ENCODE results near the gene POU6F2.
"Not testable (repeated sequence)": the region's sequence is repeated elsewhere in the genome, so short reads cannot be mapped to it uniquely, and the experiment has no call there.

POU6F2 gene, protein sequence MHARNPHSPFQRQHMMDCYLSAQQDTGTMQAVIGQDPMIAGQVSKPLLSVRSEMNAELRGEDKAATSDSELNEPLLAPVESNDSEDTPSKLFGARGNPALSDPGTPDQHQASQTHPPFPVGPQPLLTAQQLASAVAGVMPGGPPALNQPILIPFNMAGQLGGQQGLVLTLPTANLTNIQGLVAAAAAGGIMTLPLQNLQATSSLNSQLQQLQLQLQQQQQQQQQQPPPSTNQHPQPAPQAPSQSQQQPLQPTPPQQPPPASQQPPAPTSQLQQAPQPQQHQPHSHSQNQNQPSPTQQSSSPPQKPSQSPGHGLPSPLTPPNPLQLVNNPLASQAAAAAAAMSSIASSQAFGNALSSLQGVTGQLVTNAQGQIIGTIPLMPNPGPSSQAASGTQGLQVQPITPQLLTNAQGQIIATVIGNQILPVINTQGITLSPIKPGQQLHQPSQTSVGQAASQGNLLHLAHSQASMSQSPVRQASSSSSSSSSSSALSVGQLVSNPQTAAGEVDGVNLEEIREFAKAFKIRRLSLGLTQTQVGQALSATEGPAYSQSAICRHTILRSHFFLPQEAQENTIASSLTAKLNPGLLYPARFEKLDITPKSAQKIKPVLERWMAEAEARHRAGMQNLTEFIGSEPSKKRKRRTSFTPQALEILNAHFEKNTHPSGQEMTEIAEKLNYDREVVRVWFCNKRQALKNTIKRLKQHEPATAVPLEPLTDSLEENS

DNA sequence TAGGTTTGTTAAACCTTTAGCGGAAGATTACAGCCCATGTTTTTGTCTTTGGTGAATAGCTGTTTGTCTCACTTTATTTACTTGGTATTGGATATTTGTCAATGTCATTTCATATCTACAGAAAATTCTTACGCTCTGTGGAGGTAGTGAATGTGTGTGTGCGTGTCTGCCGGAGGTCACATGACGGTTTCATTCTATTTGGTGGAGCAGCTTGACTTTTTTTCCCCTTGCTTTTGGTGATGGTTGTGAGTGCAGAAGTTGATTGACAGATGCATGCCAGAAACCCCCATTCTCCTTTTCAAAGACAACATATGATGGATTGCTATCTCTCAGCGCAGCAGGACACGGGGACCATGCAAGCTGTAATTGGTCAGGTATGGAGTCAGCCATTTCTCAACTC, at the start of gene POU6F2:
TSS of gene POU6F2 (plus strand) at position 225 of the 400 bp plus-strand sequence. CDS start at position 270, 45 bp downstream.
- DNase-seq: no peak

DNA sequence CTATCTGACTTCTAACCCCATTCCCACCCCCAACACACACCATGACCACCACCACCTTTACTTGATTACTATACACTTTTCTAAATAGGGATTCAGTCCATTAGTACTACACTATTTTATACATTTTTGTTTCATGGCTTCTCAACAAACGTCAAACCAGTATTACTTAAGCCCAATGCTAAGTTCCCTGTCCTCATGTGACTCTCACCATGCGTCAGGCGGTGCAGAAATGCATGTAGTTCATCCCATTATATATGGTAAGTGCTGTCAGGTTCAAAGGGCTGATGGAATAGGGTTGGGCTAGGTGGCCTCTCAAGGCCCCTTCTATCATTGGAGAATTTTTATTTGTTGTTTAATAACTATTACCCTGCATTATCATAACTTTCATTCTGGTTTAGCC, 49.2 kb upstream of the POU6F2 start:
- no peak for DNase-seq

DNA sequence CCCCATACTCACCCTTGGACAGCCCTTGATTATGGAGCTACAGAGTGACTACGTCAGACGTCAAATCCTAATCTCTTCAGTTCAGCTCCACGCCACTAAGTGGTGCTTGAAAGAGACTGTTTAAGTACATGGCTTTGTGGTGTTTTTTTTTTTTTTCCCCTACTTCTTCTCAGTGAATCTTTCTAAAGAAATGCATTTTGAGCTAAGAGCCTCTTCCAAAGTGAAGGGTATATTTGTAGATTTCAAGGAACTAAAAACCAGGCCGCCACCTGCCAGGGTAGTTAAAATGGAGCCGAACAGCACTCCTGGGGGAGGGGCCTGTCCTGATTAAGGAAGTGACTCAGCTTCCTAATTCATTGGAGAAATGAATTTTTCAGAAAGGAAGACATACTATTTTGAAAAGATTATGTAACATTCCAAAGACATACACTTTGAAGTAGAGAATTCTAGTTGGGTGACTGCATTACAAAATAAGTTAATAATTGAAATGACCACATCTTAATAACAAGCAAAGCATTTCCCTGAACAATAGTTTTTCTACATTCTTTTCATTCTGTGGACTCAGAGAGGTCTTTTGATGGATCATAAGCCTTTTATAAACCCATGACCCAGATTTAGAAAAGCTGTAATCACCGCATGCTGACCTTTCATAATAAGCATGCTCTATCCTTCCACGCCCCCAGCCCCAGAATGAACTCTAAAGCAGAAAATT, 48.1 kb upstream of the POU6F2 start:
- no peak for DNase-seq

DNA sequence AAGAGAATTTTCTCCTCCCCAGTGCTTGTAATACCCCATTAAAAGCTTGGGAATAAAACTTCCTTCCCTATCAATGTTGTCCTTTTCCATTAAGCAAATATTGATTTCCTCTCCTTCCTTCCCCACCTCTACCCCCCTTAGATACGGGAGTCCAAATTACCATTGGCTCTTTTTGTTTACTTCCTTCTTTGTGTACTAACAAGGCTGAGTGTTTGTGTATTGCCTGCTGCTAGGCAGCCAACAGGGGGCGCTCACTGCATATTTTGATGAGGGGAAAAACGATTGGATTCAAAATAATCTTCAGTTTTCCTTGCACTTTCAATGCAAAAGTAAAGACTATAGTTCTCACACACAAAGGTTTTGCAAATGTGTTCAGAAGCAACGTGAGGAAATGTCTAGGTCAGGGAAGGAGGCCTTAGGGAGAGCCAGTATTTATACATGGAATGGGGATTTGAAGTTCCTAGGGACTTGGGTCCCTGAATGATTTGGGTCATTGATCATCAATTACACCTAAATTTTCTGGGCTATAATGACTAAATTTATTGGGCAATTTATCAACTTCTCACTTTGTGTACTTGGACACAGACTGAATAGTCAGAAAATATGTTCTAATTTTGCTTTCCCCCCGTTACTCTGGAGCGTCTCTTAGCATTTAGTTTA, 45.1 kb upstream of the POU6F2 start:
- DNase-seq: peak; percentile 10 to 65

DNA sequence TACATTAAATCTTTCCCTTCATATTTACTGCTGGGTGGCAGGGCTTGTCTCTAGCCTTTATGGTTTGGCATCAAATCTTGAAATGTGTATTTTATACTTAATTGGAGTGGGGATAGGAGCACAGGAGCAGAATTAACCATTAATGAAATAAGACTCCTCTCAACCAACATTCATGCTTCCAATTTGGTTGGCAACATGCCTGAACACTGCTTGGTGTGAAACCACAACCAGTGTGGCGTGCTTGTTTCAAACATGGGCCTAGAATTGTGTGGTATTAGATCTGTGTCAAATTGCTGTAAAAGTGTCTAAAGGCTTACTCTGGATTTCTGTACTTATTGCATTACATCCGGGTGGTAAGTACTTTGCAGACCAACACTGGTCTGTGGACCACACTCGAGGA, 43.7 kb upstream of the POU6F2 start:
- no peak for DNase-seq

DNA sequence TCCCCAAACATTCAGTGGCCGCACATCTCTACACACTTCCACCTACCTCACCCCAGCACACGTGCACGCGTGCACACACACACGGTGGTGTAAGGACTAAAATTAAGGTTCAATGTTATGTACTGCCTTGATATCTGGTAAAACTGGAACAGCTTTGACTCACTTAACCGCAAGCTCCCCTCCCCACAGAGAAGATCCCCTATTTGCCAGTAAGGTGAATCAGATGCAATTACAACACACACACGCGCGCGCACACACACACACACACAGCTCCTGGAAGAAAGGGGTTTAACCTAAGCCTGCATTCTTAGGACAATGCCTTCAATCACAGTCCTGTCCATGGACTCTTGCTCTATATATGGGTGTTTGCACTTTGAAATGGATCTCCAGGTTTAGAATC, 43.2 kb upstream of the POU6F2 start:
- no peak for DNase-seq

DNA sequence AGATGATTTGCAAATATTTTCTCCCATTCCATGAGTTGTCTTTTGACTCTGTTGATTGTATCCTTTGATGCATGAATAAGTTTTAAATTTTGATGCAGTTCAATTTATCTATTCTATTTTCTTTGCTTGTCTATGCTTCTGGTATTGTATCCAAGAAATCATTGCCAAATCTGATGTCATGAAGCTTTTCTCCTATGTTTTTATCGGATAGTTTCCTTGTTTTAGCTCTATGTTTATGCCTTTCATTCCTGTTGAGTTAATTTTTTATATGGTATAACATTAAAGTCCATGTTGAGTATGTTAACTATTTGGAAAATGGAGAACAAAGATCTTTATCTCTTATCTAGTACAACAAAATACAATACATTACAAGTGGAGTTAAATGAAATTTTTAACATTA, 41.1 kb upstream of the POU6F2 start:
- DNase-seq: no peak

DNA sequence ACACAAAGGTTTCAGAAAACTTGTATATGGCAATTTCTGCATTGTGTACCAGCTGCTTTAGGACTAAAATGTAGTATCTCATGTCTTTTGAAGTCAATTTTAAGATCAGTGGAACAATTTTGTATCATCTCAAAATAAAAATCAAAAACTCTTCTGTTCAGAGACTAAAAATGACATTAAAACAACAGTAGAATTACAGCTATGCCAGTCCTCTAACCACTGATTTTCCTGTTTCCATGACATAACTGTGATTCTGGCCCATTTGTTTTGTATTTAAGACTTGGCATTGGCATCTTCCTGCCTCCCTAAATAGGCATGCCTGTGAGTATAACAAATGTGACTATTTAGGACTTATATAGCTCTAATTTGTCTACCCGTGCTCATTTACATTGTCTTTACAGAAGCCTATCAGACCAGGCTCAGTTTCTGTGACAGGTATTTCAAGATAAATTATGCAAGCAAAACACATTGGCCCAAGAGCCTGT, 39.7 kb upstream of the POU6F2 start:
- no peak for DNase-seq

DNA sequence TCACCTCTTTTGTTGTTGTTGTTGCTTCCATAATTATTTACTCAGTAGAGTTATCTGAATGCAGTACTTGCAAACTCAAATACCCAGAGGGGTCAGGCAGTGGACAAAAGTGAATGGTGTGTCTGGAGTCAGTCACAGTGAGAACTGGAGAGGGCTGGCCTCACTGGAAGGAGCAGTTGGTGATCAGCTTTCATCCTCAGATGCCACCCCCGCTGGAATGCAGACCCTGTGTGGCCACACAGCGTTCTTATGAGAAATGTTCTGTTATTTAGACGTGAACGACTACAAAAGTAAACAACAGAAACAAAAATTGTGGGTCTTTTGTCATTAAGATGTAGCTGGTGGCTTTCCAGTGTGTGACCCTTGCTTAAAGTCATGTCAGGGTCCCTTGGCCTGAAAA, 39.1 kb upstream of the POU6F2 start:
- no peak for DNase-seq

DNA sequence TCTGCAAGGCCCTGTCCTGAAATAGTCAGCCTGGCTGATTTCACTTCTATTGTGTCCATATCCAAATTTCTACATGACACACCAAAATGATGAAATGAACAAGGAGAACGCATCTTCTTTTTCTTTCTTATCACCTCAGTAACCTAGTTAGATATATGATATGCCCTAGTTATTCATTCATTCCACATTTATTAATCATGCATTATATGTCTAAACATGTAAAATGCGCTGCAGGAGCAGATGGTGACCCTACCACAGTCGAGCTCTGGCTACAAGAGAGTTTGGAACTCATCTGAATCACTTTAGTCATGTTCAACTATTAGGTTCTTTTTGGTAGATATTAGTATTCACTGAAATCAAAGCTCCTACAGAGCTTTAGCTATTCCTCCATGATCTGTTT, 36.9 kb upstream of the POU6F2 start:
- no peak for DNase-seq

DNA sequence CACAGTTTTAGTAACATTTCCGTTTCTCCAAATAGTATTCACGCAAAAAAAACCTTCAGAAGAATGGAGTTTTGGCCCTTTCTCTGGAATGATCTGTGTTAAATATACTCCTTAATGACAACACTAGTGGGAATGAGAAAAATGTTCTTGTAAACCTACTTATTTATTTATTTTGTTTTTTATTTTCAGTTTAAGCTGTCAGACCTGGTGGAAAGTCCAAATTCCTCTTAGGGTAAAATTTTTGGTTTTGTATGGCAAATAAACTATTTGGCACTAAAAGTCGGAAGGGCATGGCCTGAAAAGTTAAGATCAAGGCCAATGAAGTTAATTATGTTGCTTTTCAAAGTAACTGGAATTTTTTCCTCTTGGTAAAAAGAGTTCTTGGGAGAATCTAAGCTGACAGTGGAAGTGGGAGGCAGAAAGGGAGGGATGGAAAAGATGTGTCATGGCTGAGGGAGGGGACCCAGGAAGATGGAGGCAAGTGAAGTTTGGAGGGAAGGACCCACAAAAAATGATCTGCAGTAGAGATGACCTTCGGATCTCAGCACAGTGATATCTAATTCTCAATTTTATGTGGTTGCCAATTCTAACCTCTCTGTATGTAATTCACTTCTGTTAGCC, 35.2 kb upstream of the POU6F2 start:
- DNase-seq: no peak

DNA sequence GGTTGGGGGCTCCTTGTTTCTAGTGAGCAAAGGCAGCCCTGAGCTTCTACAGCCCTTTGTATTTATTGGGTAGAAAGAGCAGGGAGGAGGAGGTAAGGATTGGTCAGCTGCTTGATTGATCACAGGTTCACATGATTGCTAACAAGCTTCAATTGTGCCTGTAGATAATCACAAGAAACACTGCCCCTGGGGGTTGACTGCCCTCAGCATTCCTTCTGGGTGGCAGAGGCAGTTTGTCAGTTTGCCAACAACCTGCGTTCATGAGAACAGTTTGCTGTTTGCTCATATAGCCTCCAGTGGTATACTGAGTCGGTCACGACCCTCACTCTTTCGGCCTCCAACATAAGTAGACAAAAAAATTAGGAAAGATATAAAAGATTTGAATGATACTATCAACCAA, 30.2 kb upstream of the POU6F2 start:
- not testable (repeated sequence) for DNase-seq

DNA sequence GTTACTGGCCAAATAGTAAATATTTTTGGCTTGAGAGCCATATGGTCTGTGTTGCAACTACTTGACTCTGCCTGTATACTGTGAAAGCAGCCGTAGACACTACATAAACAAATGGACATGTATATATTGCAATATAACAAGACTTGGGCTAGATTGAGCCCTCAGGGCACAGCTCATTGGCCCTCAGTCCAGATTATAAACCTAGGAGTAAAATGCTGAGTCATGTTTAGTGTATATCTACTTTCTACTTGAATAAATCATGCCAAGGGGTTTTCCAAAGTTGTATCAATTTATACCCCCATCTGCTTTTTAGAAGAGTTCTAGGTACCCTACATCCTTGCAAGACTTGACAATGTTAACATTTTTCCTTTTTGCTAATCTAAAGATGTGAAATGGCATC, 27.4 kb upstream of the POU6F2 start:
- no peak for DNase-seq

DNA sequence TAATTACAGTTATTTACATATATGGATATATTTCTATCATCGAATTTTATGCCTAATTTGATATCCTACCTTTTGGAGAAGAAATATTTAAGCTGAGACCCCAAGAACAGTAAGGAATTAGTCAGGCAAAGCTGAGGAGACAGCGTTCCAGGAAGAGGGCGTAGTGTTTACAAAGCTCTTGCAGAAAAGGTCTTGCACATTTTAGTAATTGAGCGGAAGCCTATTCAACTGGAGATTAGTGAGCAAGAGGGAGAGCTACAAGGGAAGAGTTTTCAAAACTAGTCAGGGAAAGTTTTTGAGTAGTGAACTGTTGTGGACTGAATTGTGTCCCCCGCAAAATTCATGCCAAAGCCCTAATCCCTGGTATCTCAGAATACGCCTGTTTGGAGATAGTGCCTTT, 26.5 kb upstream of the POU6F2 start:
- no peak for DNase-seq

DNA sequence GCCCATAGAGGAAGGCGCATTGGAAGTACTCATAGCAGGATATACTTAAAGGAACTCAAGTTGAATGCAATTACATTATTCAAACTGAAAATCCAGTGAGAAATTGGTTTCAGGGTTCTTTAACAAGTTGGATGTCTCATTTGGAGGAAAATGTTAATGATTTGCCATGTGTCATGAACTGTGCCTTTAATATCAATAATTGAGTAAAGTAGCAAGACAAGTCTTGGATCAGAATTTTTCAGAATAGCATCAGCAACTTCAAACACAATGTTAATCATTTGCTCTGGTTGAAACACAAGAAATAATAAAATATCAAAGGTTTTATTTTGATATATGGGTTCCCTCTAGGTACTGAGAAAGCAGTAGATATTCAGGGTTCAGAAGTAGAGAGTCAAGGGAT, 24.5 kb upstream of the POU6F2 start:
- no peak for DNase-seq

DNA sequence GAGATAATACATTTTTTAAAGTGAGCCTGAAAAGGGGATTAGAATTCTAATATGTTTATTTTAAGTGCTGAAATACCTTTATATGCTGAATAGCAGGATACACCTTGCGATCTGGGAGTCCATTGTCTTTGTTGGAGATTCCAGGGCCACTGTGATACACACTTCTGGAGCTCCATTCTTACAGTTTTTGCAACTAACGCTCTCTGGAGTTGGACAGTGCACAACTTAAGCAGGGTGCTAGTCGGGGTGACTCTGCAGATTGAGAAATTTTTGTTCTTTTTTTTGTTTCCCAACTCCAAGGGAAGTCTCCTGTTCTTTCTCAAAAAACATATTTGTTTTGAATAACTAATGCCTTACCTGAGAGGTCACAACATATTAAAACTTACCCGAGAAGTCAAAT, 23.7 kb upstream of the POU6F2 start:
- DNase-seq: no peak

DNA sequence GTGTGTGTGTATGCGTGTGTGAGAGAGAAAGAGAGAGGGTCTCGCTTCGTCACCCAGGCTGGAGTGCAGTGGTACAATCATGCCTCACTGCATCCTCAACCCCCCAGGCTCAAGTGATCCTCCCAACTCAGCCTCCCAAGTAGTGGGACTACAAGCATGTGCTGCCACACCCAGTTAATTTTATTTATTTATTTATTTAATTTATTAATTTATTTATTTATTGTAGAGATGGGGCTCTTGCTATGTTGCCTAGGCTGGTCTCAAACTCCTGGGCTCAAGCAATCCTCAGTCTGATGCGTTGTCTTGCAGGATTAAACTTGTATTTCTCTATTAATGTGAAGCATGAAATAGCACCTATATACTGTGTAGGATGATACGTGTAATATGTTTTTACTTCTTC, 21.8 kb upstream of the POU6F2 start:
- no peak for DNase-seq

DNA sequence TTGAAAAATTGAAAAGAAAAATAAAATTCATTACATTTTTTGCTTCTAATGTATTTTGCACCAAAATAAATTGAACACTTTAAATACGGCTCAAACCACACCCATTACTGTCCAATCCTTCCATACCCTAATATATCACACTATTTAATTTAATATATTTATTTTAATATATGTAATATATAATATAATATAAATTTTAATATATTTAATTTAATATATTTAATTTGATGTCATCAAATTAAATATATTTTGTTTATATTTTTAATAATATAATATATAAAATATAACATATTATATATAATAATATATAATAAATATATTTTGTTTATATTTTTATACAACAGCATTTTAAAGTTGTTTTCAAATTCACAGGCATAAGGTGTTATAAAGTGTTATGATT, 15.7 kb upstream of the POU6F2 start:
- DNase-seq: no peak

DNA sequence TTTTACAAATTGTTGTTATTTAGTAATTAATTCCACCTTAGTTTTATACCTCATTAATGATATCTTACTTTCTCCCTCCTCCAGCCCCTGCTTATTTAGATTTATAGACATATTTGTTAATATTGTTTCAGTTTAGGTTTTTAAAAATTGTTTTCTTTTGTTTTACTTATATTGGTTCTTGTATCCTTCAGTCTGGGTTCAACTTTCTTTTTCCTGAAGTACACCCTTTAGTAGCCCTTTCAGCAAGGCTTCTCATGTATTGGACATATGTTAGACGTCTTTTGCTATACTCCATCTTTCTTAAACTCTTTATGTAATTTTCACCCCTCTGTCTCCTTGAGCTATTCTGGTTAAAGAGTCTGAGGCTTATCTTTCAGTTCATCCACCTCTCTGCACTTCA, 12.8 kb upstream of the POU6F2 start:
- no peak for DNase-seq

DNA sequence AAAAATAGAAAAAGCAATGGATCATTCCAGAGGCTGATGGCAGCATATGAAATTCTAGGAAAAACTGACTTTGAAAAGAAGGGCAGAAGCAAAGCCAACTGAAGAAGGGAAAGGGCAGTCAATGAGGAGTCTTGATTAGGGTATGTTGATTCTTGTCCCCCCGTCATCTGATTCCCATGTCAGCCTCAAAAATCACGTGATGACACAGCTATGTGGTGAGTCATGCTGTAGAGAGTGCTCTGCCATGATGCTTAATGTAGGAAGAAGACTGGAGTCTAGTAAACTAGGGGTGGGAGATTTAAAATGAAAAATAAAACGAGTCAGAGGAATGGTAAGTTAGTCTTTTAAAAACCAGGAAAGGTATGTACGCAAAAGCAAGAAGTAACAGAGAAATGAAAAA, 3.9 kb upstream of the POU6F2 start:
- no peak for DNase-seq

DNA sequence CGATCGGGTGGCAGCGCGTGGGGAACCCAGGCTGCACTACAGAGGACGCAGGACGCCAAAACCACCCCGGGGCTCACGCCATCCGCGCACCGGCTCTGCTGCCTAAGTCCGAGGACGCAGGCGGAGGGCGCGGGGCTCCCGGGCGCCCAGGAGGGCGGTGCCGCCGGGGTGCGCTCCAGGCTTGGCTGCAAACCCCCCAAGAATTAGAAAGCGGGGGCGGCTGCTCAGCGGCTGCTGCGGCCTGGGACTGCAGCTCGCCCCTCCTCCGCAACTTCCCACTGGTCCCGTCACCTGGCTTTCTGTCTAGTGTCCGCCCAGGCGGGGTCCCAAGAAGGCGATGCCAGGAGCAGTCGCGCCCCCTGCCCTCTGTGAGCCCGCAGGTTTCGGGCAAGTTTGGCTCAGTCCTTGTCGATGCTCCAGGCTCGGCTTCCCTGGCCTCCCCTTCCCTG, 1.7 kb upstream of the POU6F2 start:
- no peak for DNase-seq

DNA sequence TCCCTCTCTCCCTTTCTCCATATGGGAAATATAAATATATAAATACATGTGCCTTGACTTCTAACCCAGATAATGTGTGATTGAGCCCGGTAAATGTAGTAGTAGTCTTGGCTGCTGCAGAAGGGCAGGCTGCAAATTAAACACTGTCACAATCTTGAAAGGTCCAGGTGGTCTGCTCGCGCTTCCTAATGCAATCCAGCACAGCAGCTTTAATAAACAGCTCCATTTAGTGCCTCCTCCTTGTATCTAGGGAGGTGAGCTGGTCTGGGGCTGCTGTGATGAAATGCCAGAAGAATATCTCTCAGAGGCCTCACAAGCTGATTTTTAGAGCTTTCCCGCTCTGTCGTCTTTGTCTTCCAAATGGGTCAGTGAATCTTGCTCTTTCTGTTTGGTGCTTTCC, 782 bp downstream of the POU6F2 start:
- DNase-seq: no peak

DNA sequence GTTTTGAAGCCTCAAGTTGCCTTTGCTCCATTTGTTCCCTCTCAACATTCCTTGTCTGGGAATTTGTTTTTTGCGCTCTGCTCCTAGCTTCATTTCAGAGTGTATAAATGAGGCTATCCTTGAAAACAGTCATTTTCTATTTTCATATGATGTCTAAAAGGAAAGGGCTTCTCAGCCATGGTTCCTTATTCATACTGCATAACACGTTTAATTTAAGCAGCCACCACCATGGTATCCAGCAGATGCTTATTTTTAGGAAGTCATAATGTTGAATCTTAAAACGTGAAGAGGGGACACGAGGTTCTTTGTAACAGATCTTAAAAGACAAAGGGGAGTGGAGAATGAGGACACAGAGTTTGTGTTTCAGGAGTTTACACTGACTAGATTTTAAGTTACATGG, 14.5 kb downstream of the POU6F2 start:
- DNase-seq: no peak
